Heart right ventricle (tissue), 16 donors: Measurements from ENCODE around the gene KCNC1. TPM values are rescaled to one million over a fixed set of nuclear protein-coding genes. Genes with fewer than 3 reads are reported as not detected.

Experiments
- ATAC-seq, 8 donors: fragments of 200-7000 bp; cut with Tn5 transposase; one replicate each; pipeline ENCODE4 v1.9.1; 2020; ENCODE audit warnings: mild to moderate bottlenecking in 8 of 8, moderate library complexity in 8 of 8, moderate number of reproducible peaks in 1 of 8
- DNase-seq, 2 donors: peaks; one replicate each; pipeline ENCODE4 v3.0.0-alpha.2; 2020
- H3K27ac ChIP-seq, 10 donors: fragments of 200-600 bp; sonication (generic) in 2 of 10; one replicate each; pipeline versions ENCODE4 v1.5.0 to v1.8.0; 2020 to 2022; ENCODE audit warnings: mild to moderate bottlenecking in 3 of 10
- H3K27me3 ChIP-seq, 7 donors: fragments of 200-600 bp; one replicate each; pipeline ENCODE4 v1.8.0; 2021 to 2022; ENCODE audit warnings: mild to moderate bottlenecking in 2 of 7
- H3K36me3 ChIP-seq, 9 donors: fragments of 200-600 bp; sonication (generic) in 1 of 9; one replicate each; pipeline versions ENCODE4 v1.5.0 to v1.8.0; 2020 to 2022; ENCODE audit warnings: mild to moderate bottlenecking in 2 of 9
- H3K4me1 ChIP-seq, 9 donors: fragments of 200-600 bp; sonication (generic) in 1 of 9; one replicate each; pipeline versions ENCODE4 v1.5.0 to v1.8.0; 2020 to 2022; ENCODE audit warnings: mild to moderate bottlenecking in 4 of 9
- H3K4me3 ChIP-seq, 10 donors: fragments of 200-600 bp; sonication (generic) in 2 of 10; one replicate each; pipeline versions ENCODE4 v1.5.0 to v1.8.0; 2020 to 2022; ENCODE audit warnings: mild to moderate bottlenecking in 7 of 10, moderate library complexity in 2 of 10
- H3K9me3 ChIP-seq, 11 donors: fragments of 200-600 bp in 10 of 11; sonication (generic) in 2 of 11; one replicate each; pipeline versions ENCODE4 v1.5.0 to v1.8.0; 2013 to 2022; ENCODE audit warnings: mild to moderate bottlenecking in 2 of 11, control low read depth in 1 of 11, moderate library complexity in 1 of 11
- WGBS, 2 donors: extraction: QIAGEN DNeasy Blood & Tissue Kit; methylation state at CpG; one replicate each; pipeline ENCODE4 v1.1.7; 2013; ENCODE audit warnings: inconsistent platforms in 1 of 2; 5-methylcytosine and 5-hydroxymethylcytosine counted together
- intact Hi-C, 10 donors: fragments of 100-400 bp; cut with DNase I; formaldehyde crosslinking; loops; one replicate each; pipeline versions ENCODE4 v1.11.1 to v1.14.2; 2022
- polyA plus RNA-seq, 2 donors: library from polyadenylated mRNA; stranded (reverse); fragments of 200-250 nt; gene quantifications; one replicate each; pipeline ENCODE4 v1.2.3, GENCODE V29; 2013
- total RNA-seq, 10 donors: library from RNA; stranded (reverse); fragmentation: NEBNext Ultra II Directional in 3 of 10; extraction: Animal tissue kit (Norgen Biotek cat#: 25700) in 3 of 10; gene quantifications; one replicate each; pipeline versions ENCODE4 v1.2.1 to v1.2.4, GENCODE V29; 2021 to 2023
- TF ChIP-seq, protein P1 (sequence below), 9 donors: fragments of 200-600 bp; sonication (generic) in 2 of 9; IDR thresholded peaks; one replicate each; pipeline versions ENCODE4 v1.5.0 to v1.8.0; 2021 to 2022; ENCODE audit warnings: antibody characterized with exemption in 9 of 9, mild to moderate bottlenecking in 5 of 9, moderate library complexity in 1 of 9
- donor health status: Arrhythmogenic right ventricular cardiomyopathy.
- donor health status: ischemic (EF 13 %, LVEDD 7.1; RV severe dilation, severe dysfunction).
- donor health status: healthy with polysubstance abuse.
- donor health status: DM: no; HTN: yes; CAD: no.
- donor health status: DM: no; HTN: no; CAD: no.
- donor health status: ischemic (EF 25% LVEDD 6.9; RV normal size, moderate dysfunction).
- donor health status: ischemic (EF 25% LVEDD 5.7; RV mildly dilated, moderate dysfunction).
- donor health status: healthy.
- donor health status: DM: yes; HTN: yes; CAD: no.
- donor health status: Ischemic cardiomyopathy.
- donor health status: ischemic (EF 35%, LVEDD 5.7; RV mildly dilated, moderate dysfunction).
- donor health status: nonischemic (EF 11% LVEDD 7.7; RV severe dilation, severe dysfunction).
- donor health status: DM: yes; HTN: yes; CAD: no.
- donor health status: PGD.
- donor health status: ischemic (EF 29% LVEDD 5.4; RV normal size, mild dysfunction).
- donor health status: nonischemic (EF 23%, LVEDD 6.1; RV moderate dilation, normal function).

Gene KCNC1
- total and polyA plus RNA-seq, 12 donors: 0.04 to 0.09 (median 0.06) TPM; not detected in 8

DNA sequence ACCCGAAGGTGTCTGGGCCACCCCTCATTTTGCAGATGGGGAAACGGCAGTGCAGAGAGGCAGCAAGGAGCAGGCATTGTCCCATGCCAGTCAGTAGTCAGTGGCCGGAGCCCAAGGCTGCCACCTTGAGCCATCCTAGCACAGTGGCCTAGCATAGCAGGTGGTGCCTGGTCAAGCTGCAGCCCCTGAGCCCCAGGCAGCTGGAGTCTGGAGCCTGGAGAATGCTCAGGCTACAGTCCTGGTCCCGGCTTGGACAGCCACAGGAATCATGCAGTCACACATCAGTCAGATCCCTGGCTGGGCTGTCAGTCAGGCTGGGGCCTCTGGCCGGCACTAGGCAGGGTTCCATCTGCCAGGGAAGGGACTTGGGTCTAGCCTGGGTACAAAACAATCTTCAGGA, 18.6 kb downstream of the KCNC1 start:
- peak in 1 of 2 donors; percentile 17 for DNase-seq

DNA sequence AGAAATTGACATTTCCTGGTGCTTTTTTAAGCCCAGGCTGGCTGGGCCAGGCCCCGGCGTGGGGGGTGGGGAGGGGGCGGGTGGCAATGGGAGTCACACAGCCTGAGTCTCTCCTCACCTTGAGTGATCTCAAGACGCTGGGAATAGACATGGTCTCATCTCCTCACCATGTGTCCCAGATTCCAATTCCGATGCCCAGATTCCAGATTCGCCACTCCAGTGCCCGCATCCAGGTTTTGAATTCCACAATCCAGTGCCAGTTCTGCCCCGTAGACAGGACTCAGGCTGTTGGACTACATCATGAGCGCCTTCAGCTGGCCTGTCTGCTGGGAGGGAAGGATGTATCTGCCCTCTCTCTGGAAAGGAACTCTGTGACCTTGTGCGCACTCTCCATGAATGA, 19.1 kb downstream of the KCNC1 start:
- Histone ChIP-seq H3K27ac (no peak overlapping the region), H3K4me3 (no peak overlapping the region), H3K9me3 (peaks cover 0 to 9% (median 0%) of the 10 kb centered on the region in 11 donors), H3K36me3 (no peaks in the 10 kb centered on the region), H3K4me1 (peaks cover 0 to 9% (median 0%) of the 10 kb centered on the region in 9 donors), H3K27me3 (peaks cover 0 to 2% (median 0%) of the 10 kb centered on the region in 7 donors)
- TF ChIP-seq, protein P1, sequence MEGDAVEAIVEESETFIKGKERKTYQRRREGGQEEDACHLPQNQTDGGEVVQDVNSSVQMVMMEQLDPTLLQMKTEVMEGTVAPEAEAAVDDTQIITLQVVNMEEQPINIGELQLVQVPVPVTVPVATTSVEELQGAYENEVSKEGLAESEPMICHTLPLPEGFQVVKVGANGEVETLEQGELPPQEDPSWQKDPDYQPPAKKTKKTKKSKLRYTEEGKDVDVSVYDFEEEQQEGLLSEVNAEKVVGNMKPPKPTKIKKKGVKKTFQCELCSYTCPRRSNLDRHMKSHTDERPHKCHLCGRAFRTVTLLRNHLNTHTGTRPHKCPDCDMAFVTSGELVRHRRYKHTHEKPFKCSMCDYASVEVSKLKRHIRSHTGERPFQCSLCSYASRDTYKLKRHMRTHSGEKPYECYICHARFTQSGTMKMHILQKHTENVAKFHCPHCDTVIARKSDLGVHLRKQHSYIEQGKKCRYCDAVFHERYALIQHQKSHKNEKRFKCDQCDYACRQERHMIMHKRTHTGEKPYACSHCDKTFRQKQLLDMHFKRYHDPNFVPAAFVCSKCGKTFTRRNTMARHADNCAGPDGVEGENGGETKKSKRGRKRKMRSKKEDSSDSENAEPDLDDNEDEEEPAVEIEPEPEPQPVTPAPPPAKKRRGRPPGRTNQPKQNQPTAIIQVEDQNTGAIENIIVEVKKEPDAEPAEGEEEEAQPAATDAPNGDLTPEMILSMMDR (IDR thresholded peaks at IDR 0.05): no peak
- DNase-seq (no peak), ATAC-seq (peak in 1 of 8 donors; percentile 18)
- intact Hi-C loops: loop anchor here in 1 of 10 donors (5.0 kb wide), 1 partner anchor 224 kb away; no protein-coding TSS in a partner anchor
- WGBS, 2 donors: 77 to 80% methylated on average over 10 of the region's 10 CpGs

More for the DNA sequence above, 18.6 kb downstream of the KCNC1 start:
- TF ChIP-seq, protein P1 (IDR thresholded peaks at IDR 0.05): no peak
- 63 to 73% methylated on average over 5 of the region's 5 CpGs for WGBS, 2 donors
- Histone ChIP-seq H3K27ac (no peak overlapping the region), H3K4me3 (no peak overlapping the region), H3K9me3 (peaks cover 0 to 4% (median 0%) of the 10 kb centered on the region in 11 donors), H3K4me1 (peaks cover 0 to 9% (median 0%) of the 10 kb centered on the region in 9 donors), H3K27me3 (peaks cover 0 to 2% (median 0%) of the 10 kb centered on the region in 7 donors), H3K36me3 (no peaks in the 10 kb centered on the region)
- intact Hi-C loops: loop anchor here in 1 of 10 donors (5.0 kb wide), 1 partner anchor 224 kb away; no protein-coding TSS in a partner anchor
- peak in 3 of 8 donors; percentile 9 to 39 (median 19) for ATAC-seq

DNA sequence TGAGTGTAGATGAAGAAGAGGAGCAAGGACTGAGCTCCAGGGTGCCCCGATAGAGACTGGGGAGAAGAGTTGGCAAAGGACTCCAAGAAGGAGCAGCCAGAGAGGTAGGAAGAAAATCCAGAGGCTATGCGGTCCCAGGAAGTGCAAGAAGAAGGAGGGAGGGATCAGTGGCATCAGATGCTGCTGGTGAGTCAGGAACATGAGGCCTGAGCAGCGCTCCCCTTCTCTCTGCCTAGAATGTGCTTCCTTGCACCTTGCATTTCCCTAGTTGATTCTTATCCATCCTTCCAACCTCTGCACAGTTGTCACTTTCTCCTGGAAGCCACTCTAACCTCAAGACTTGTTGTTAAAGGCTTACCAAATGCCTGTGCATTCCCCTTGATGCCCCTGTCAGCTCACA, 21.3 kb downstream of the KCNC1 start:
- ATAC-seq: no peak
- Histone ChIP-seq H3K27ac (no peak overlapping the region), H3K4me1 (peaks cover 0 to 4% (median 0%) of the 10 kb centered on the region in 9 donors), H3K4me3 (no peak overlapping the region), H3K9me3 (peaks cover 0 to 15% (median 0%) of the 10 kb centered on the region in 11 donors), H3K36me3 (no peaks in the 10 kb centered on the region), H3K27me3 (peaks cover 0 to 2% (median 0%) of the 10 kb centered on the region in 7 donors)
- TF ChIP-seq, protein P1 (IDR thresholded peaks at IDR 0.05): no peak
- no peak for DNase-seq
- intact Hi-C loops: loop anchor here in 1 of 10 donors (5.0 kb wide), 1 partner anchor 221 kb away; no protein-coding TSS in a partner anchor
- WGBS, 2 donors: 68 to 85% methylated on average over 3 of the region's 3 CpGs

DNA sequence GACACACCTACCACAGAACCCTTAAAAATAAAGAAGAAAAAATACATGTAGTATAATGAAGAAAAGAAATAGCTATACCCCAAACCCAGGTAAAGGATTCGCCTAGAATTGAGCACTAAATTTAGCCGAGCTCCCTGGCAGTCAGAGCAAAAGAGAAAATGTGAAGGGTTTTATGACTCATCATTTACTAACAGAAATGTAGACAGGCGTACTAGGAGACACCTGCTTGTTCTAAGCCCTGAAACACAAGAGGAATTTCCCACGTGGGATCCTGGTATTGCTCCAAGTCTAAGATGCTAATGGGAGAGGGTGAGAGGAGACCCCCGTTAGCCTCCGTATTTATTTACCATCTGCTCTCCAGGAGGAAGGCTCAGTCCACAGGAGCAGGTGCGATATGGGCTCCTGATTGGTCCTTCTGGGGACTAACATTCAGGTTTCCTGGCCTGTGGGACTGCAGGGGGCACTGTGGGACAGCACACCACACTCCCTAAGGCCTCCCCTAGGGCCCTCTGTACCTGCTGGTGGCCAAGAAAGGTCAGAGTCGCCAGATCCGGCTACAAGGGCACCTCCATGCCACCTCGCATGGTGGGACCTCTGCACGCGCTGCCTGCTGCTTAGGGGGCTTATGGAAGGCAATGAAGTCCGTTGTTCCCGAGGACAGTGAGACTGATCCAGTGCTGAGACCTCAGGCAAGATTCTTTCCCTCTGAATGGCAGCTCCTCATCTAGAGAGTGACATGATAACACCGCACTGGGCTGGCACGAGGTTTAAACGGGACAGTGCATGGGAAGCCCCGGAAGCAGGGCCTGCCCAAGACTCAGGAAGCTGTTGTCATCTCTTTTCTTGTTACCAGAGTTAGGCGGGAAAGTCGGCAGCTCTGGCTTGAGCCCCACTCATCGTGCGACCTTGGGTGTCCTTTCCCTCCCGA, 25.8 kb downstream of the KCNC1 start:
- peak; percentile 79 to 87 (median 85) for ATAC-seq
- 47 to 51% methylated on average over 23 of the region's 23 CpGs for WGBS, 2 donors
- peak; percentile 40 to 43 for DNase-seq
- TF ChIP-seq, protein P1 (IDR thresholded peaks at IDR 0.05): peak; percentile 30 to 77 (median 61)
- H3K27me3 ChIP-seq: no peaks in the 10 kb centered on the region
- H3K4me1 ChIP-seq: peaks cover 0 to 4% (median 0%) of the 10 kb centered on the region in 9 donors
- H3K27ac ChIP-seq: no peak overlapping the region
- peaks cover 0 to 15% (median 0%) of the 10 kb centered on the region in 11 donors for H3K9me3 ChIP-seq
- intact Hi-C loops: loop anchor here in 8 of 10 donors (1.0 to 10.0 kb wide), 4 partner anchors 84 to 219 kb away; no protein-coding TSS in a partner anchor
- H3K4me3 ChIP-seq: no peak overlapping the region
- H3K36me3 ChIP-seq: no peaks in the 10 kb centered on the region
